BLaER1 (cell line): Measurements from ENCODE around the gene NLRP7.
A peak's percentile ranks its signal among the peaks of the same experiment; 100 is the strongest.
"Not testable (repeated sequence)": the region's sequence is repeated elsewhere in the genome, so short reads cannot be mapped to it uniquely, and the experiment has no call there.

ENCODE experiments used
- H3K27ac ChIP-seq: shearing (Covaris generic); formaldehyde crosslinking; 2 replicates; pipeline ENCODE4 v1.8.1; 2022
- H3K27me3 ChIP-seq: shearing (Covaris generic); formaldehyde crosslinking; 2 replicates; pipeline ENCODE4 v1.8.1; 2022
- H3K36me3 ChIP-seq: shearing (Covaris generic); formaldehyde crosslinking; 2 replicates; pipeline ENCODE4 v1.8.1; 2022
- H3K4me1 ChIP-seq: shearing (Covaris generic); formaldehyde crosslinking; 2 replicates; pipeline ENCODE4 v1.8.1; 2022
- H3K4me2 ChIP-seq: shearing (Covaris generic); formaldehyde crosslinking; 2 replicates; pipeline ENCODE4 v1.8.1; 2022
- H3K4me3 ChIP-seq: shearing (Covaris generic); formaldehyde crosslinking; 2 replicates; pipeline ENCODE4 v1.8.1; 2022
- H3K9ac ChIP-seq: shearing (Covaris generic); formaldehyde crosslinking; 2 replicates; pipeline ENCODE4 v1.8.1; 2022
- H3K9me3 ChIP-seq: shearing (Covaris generic); formaldehyde crosslinking; 2 replicates; pipeline ENCODE4 v1.8.1; 2022
- H4K20me1 ChIP-seq: shearing (Covaris generic); formaldehyde crosslinking; 2 replicates; pipeline ENCODE4 v1.8.1; 2022
- Cebpa-rat ChIP-seq: shearing (Covaris generic); IDR thresholded peaks from 2 replicates; pipeline ENCODE4 v1.8.1; 2022

The NLRP7 gene

DNA sequence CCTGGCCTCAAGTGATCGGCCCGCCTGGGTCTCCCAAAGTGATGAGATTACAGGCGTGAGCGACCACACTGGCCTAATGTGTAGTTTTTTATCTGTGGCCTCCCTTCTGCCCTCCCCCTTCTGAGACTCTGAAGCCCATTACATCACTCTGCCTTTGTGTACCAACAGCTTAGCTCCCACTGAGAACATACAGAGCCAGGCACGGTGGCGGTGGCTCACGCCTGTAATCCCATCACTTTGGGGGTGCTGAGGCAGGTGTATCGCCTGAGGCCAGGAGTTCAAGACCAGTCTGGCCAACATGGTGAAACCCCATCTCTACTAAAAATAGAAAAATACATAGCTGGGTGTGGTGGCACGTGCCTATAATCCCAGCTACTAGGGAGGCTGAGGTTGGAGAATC lies 28.8 kb downstream of the NLRP7 start:
- Histone ChIP-seq H3K27me3 (no peaks in the 10 kb centered on the region), H3K9me3 (no peaks in the 10 kb centered on the region), H3K36me3 (no peaks in the 10 kb centered on the region), H3K27ac (peak overlapping the region; percentile 55), H3K4me2 (peak overlapping the region; percentile 81), H3K4me1 (peaks cover 69% of the 10 kb centered on the region), H4K20me1 (no peaks in the 10 kb centered on the region), H3K4me3 (no peak overlapping the region), H3K9ac (no peak overlapping the region)
- no peak for TF ChIP-seq Cebpa-rat

DNA sequence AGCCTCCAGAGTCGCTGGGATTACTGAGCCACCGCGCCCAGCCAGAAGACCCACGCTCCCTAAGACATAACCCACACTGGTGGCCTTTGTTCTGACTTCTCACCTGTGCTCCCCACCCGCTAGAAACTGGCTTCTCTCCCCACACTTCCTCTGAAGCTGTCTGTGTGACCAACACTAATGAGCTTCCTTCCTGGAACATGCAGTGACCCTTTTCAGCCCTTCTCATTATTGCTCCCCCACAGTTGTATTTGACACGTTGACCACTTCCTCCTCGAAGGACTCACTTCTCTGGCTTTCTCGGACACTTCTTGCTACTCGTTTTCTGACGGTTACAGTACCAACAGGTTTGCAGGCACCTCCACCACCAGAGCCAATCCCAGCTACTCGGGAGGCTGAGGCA lies 30.5 kb downstream of the NLRP7 start:
- Histone ChIP-seq H3K9ac (no peak overlapping the region), H3K4me1 (peaks cover 64% of the 10 kb centered on the region), H3K27me3 (no peaks in the 10 kb centered on the region), H3K36me3 (no peaks in the 10 kb centered on the region), H3K4me2 (peak overlapping the region; percentile 81), H3K9me3 (no peaks in the 10 kb centered on the region), H3K27ac (0 out of 2 replicates have a peak overlapping the region, but pooled peaks have one; percentile 26), H4K20me1 (no peaks in the 10 kb centered on the region), H3K4me3 (no peak overlapping the region)
- TF ChIP-seq Cebpa-rat: no peak

DNA sequence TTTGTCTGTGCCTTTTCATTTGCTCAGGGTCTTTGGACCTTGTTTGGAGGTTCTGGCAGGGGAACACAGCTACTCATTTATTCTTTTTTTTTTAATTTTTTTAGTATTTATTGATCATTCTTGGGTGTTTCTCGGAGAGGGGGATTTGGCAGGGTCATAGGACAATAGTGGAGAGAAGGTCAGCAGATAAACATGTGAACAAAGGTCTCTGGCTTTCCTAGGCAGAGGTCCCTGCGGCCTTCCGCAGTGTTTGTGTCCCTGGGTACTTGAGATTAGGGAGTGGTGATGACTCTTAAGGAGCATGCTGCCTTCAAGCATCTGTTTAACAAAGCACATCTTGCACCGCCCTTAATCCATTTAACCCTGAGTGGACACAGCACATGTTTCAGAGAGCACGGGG lies 39.4 kb downstream of the NLRP7 start:
- H3K4me3 ChIP-seq, H4K20me1 ChIP-seq, H3K36me3 ChIP-seq, H3K4me2 ChIP-seq, H3K27me3 ChIP-seq, H3K9ac ChIP-seq, H3K9me3 ChIP-seq, H3K27ac ChIP-seq: not testable (repeated sequence)
- H3K4me1 ChIP-seq: peaks cover 24% of the 10 kb centered on the region

DNA sequence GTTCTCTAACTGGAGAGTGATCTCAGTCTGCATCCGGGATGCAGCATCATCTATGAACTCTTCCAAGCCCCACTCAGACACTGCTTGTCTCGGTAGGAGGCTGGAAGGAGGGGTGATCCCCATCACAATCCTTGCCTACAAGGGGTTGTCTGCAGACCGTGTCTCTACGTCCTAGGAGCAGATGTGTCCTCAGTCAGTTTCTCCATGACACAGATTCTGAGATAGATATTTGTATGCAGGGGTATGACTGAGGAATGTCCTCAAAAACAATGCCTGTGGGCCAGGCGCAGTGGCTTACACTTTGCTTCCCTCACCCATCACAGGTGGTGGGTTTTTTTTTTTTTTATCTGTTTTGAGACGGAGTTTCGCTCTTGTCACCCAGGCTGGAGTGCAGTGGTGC lies 40.5 kb downstream of the NLRP7 start:
- Histone ChIP-seq H3K9ac (no peak overlapping the region), H3K4me2 (no peak overlapping the region), H3K27me3 (no peaks in the 10 kb centered on the region), H3K9me3 (peaks cover 4% of the 10 kb centered on the region; the same call in 1 of the 2 replicates), H3K36me3 (no peaks in the 10 kb centered on the region), H4K20me1 (no peaks in the 10 kb centered on the region), H3K4me3 (no peak overlapping the region), H3K4me1 (peaks cover 24% of the 10 kb centered on the region), H3K27ac (no peak overlapping the region; the same call in 1 of the 2 replicates)
- no peak for TF ChIP-seq Cebpa-rat

DNA sequence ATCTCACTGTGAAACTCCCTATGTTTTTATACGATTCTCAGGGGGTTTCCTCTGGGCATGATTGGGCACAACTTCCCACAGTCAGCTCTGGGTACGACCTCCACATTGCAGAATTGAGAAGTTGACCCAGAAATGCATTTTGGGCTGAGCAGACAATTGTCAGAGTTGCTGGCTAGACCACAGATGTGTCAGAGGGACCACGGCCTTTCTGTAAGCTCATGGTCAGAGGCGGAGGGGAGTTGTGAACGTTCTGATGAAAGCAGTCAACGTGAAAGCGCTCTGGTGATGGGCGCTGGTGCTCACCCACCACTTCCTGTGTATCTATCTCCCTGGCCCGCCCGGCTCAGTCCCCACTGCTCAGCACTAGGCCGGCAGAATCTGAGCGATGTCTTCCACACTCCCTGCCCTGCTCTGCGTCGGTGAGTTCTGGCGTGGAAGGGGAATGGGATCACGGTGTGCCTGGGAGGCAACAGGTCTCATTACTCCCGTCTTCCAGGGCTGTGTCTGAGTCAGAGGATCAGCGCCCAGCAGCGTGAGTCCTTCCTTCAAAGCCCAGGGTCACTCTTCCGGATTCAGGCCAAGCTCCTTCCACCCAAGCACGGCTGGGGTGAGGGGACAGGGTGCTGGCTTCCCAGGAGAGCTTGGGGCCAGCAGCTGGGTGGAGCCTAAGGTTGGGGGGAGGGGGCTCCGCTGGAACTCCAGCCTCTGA lies 41.4 kb downstream of the NLRP7 start, which contains the start of gene NCR1:
NCR1 (plus strand) TSS at position 346 of the 709 bp plus-strand sequence; CDS start at position 386, 40 bp downstream.
- Histone ChIP-seq H3K36me3 (no peaks in the 10 kb centered on the region), H3K27me3 (no peaks in the 10 kb centered on the region), H3K4me3 (peak within 1 kb of the TSS; percentile 1; the same call in 1 of the 2 replicates), H3K9me3 (peaks cover 4% of the 10 kb centered on the region; the same call in 1 of the 2 replicates), H4K20me1 (no peaks in the 10 kb centered on the region), H3K4me2 (peak within 1 kb of the TSS; percentile 66), H3K9ac (peak within 1 kb of the TSS; percentile 34), H3K27ac (peak within 1 kb of the TSS; percentile 84), H3K4me1 (peaks cover 24% of the 10 kb centered on the region)
- no peak for TF ChIP-seq Cebpa-rat

DNA sequence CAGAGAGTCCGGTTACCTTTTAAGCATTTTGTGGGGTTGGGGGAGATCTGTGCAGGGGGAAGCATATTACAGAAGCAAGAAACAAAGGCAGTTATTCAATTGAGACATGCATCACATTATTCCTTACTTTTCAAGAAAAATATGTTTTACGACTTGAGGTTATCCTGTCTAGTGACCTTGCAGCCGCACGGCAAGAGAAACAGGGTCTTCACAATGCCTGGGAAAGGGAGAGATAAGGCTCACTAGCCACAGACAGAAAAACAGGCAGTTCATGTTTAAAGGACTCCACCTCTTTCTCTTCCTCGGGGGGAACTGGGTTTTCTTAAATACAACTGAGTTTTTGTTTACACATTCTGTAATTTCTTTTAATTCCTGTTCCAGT lies 41.9 kb downstream of the NLRP7 start:
- peaks cover 24% of the 10 kb centered on the region for H3K4me1 ChIP-seq
- H3K36me3 ChIP-seq: no peaks in the 10 kb centered on the region
- 0 out of 2 replicates have a peak overlapping the region, but pooled peaks have one; percentile 1 for H3K4me3 ChIP-seq
- H3K4me2 ChIP-seq: peak overlapping the region; percentile 66
- H3K27me3 ChIP-seq: no peaks in the 10 kb centered on the region
- no peak for TF ChIP-seq Cebpa-rat
- peak overlapping the region; percentile 84 for H3K27ac ChIP-seq
- no peaks in the 10 kb centered on the region for H4K20me1 ChIP-seq
- H3K9ac ChIP-seq: peak overlapping the region; percentile 34
- peaks cover 4% of the 10 kb centered on the region; the same call in 1 of the 2 replicates for H3K9me3 ChIP-seq

DNA sequence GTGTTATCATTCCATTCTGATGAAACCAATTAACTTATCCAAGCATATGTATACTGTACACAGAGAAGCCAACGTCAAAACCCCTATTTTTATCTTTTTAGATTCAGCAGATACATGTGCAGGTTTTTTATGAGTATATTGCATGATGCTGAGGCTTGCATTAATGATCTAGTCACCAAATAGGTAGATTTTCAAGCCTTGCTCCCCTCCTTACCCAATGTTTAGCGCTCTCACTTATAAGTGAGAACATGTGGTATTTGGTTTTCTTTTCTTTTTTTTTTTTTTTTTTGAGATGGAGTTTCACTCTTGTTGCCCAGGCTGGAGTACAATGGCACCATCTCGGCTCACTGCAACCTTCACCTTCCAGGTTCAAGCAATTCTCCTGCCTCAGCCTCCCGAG lies 43.1 kb downstream of the NLRP7 start:
- H3K4me1 ChIP-seq: peaks cover 24% of the 10 kb centered on the region
- not testable (repeated sequence) for H3K9ac ChIP-seq, H3K27me3 ChIP-seq, H3K4me2 ChIP-seq, H3K27ac ChIP-seq, H3K36me3 ChIP-seq, H3K4me3 ChIP-seq, H3K9me3 ChIP-seq, H4K20me1 ChIP-seq

DNA sequence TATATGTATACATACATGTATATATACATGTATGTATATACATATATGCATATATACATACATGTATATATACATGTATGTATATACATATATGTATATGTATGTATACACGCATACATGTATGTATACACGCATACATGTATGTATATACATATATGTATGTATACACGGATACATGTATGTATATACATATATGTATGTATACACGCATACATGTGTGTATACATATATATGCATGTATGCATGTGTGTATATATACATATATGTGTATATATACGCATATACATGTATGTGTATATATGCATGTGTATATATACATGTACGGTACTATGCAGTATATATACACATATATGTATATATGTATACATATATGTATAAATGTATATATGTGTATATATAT lies 44.0 kb downstream of the NLRP7 start:
- Histone ChIP-seq H3K9ac (no peak overlapping the region), H3K36me3 (no peaks in the 10 kb centered on the region), H3K4me1 (peaks cover 24% of the 10 kb centered on the region), H4K20me1 (no peaks in the 10 kb centered on the region), H3K27me3 (no peaks in the 10 kb centered on the region), H3K27ac (no peak overlapping the region), H3K4me3 (no peak overlapping the region), H3K9me3 (0 out of 2 replicates have a peak, but pooled peaks cover under 1% of the 10 kb centered on the region), H3K4me2 (no peak overlapping the region)
- TF ChIP-seq Cebpa-rat: no peak

DNA sequence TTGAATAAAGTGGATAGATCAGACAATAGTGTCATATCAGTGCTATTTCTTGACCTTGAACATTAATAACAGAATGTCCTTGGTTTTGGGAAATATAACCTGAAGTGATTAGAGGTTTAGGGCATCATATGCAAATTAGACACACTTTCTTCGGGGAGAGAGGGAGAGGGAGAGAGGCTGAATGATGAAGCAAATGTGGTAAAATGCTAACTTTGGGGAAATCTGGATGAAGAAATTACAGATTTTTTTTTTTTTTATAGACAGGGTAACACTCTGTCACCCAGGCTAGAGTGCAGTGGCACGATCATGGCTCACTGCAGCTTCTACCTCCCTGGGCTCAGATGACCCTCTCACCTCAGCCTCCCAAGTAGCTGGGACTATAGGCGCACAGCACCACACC lies 45.3 kb downstream of the NLRP7 start:
- Histone ChIP-seq H3K4me1 (peaks cover 24% of the 10 kb centered on the region), H3K9me3 (no peaks in the 10 kb centered on the region), H3K36me3 (no peaks in the 10 kb centered on the region), H3K4me3 (no peak overlapping the region), H4K20me1 (no peaks in the 10 kb centered on the region), H3K4me2 (no peak overlapping the region), H3K9ac (no peak overlapping the region), H3K27ac (no peak overlapping the region), H3K27me3 (no peaks in the 10 kb centered on the region)
- no peak for TF ChIP-seq Cebpa-rat

DNA sequence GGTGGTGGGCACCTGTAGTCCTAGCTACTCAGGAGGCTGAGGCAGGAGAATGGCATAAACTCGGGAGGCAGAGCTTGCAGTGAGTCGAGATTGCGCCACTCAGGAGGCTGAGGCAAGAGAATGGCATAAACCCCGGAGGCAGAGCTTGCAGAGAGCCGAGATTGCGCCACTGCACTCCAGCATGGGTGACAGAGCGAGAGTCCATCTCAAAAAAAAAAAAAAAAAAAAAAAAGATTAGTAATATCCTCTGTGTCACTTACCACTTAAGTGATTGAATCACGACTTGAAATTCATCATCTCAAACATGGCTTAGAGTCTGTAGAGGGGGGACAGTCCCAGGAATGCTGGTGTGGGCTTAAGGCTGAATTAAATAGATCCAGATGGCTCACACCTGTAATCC lies 46.2 kb downstream of the NLRP7 start:
- not testable (repeated sequence) for H3K9me3 ChIP-seq, H3K9ac ChIP-seq, H3K4me2 ChIP-seq, H3K27ac ChIP-seq, H3K36me3 ChIP-seq, H3K4me3 ChIP-seq, H4K20me1 ChIP-seq, H3K27me3 ChIP-seq
- H3K4me1 ChIP-seq: peaks cover 15% of the 10 kb centered on the region

DNA sequence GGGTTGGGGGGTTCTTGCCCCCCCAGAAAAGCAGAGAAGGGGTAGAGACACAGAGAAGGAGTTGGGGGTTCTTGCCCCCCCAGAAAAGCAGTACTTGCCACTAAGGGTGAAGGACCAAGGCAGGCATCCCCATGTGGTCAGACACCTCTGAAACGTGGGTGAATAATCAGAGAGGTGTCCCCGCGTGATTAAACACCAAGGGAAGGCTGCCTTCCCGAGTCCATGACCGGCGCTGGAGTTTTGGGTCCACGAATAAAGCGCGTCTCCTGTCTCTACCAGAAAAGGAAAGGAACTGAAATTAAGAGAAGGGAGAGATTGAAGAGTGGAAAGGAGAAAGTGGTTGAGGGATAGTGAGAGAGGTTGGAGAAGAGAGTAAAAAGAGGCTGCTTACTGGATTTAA lies 47.7 kb downstream of the NLRP7 start:
- H3K4me2 ChIP-seq, H3K27me3 ChIP-seq, H3K27ac ChIP-seq, H3K9ac ChIP-seq, H3K4me1 ChIP-seq, H3K9me3 ChIP-seq, H4K20me1 ChIP-seq, H3K4me3 ChIP-seq, H3K36me3 ChIP-seq: not testable (repeated sequence)

DNA sequence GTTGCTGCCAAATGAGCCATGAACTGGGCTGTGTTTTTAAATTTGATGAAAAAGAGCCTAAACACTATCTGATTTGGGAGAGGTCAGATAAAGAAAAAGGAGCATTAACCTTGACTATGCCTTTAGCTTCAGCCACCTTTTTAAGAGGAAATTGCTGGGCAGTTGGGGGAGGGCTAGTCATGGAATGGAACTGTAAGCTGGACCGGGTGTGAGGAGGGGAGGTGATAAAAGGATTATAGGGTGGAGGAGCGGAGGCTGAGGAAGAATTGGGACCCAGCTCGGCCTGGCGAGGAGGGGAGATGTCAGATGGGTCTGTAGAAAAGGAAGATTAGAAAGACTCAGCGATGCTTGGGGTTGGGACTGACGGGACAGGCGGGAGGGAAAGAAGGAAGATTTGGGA lies 48.6 kb downstream of the NLRP7 start:
- H4K20me1 ChIP-seq, H3K27ac ChIP-seq, H3K27me3 ChIP-seq, H3K4me2 ChIP-seq, H3K36me3 ChIP-seq, H3K4me3 ChIP-seq, H3K9me3 ChIP-seq, H3K4me1 ChIP-seq, H3K9ac ChIP-seq: not testable (repeated sequence)
